RWPE2 (cell line): ENCODE data around the gene PADI3.

Experiments used
- ATAC-seq: fragments of 200-7000 bp; cut with Tn5 transposase; 3 replicates; pipeline ENCODE4 v1.9.1; 2021; ENCODE audit warnings: low read depth
- DNase-seq: peaks from one replicate; pipeline ENCODE4 v3.0.0-alpha.2; 2020; ENCODE audit warnings: low spot score
- H3K27ac ChIP-seq: fragments of 450-650 bp; 2 replicates; pipeline ENCODE4 v1.5.1; 2017; ENCODE audit warnings: mild to moderate bottlenecking; ENCODE audit not compliant: poor library complexity, severe bottlenecking
- H3K27me3 ChIP-seq: fragments of 250-450 bp; sonication (Bioruptor Pico); 2 replicates; pipeline ENCODE4 v1.5.1; 2021; ENCODE audit warnings: mild to moderate bottlenecking, moderate library complexity; ENCODE audit not compliant: insufficient read depth, poor library complexity, severe bottlenecking
- H3K36me3 ChIP-seq: fragments of 250-450 bp; sonication (Bioruptor Pico); 2 replicates; pipeline ENCODE4 v1.5.1; 2020; ENCODE audit warnings: low read depth, mild to moderate bottlenecking, moderate library complexity
- H3K4me1 ChIP-seq: fragments of 250-450 bp; sonication (Bioruptor Pico); 2 replicates; pipeline ENCODE4 v1.5.1; 2021; ENCODE audit warnings: mild to moderate bottlenecking, moderate library complexity; ENCODE audit not compliant: insufficient read depth, poor library complexity, severe bottlenecking
- H3K4me3 ChIP-seq: fragments of 250-450 bp; sonication (Bioruptor Pico); 2 replicates; pipeline ENCODE4 v1.5.1; 2021; ENCODE audit warnings: mild to moderate bottlenecking, moderate library complexity; ENCODE audit not compliant: severe bottlenecking
- H3K9me3 ChIP-seq: fragments of 250-450 bp; sonication (Bioruptor Pico); 2 replicates; pipeline ENCODE4 v1.5.1; 2021; ENCODE audit warnings: mild to moderate bottlenecking, moderate library complexity; ENCODE audit not compliant: severe bottlenecking
- TF ChIP-seq, protein P1 (sequence below): fragments of 450-650 bp; IDR thresholded peaks from one replicate; pipeline ENCODE4 v1.5.1; 2017; ENCODE audit warnings: mild to moderate bottlenecking, moderate library complexity; ENCODE audit not compliant: poor library complexity, severe bottlenecking

Gene PADI3

DNA sequence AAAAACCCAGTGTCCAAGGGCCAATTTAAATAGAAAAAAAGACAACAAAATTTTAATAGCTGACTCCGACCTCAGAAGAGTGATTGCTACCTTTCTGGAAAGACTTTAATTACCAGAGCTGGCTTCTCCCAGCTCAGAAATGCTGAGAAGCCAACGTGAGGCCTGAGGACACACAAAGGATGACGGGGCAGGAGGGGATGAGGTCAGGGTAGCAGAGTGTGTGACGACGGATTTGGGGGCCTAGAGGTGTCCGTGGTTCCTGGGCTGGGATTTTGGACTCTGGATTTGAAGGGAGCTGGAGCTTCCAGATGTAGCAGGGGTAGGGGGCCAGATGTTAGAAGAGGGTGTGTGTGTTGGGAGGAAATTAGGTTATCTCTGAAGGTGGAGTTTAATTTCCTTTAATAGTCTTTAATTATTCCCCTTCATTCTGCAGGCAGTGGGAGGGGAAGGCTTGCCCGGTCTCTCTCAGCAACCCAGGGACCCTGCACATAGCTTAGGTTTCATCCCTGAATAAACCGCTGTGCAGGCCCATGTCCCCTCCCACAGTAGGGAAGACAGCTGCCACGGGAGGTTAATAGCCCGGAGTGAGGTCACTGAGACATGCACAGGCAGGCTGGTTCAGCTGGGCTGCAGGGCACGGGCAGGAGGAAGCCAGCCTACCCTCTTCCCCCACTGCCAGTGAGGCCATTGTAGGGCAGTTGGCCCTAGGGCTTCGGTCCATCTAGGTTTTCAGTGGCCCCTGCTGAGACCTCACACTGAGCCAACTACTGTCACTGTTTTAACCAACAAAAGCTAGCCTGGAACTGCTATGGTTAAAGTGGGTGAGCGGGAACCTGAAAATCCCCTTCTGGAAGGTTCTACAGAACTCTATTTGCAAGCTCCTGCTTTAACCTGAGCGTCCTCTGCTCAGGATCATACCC lies 3.8 kb upstream of the PADI3 start:
- Histone ChIP-seq H3K4me3 (no peak overlapping the region), H3K27ac (peak overlapping the region; percentile 52), H3K27me3 (no peaks in the 10 kb centered on the region), H3K9me3 (no peaks in the 10 kb centered on the region), H3K4me1 (peaks cover 29% of the 10 kb centered on the region), H3K36me3 (no peaks in the 10 kb centered on the region)
- TF ChIP-seq, protein P1, sequence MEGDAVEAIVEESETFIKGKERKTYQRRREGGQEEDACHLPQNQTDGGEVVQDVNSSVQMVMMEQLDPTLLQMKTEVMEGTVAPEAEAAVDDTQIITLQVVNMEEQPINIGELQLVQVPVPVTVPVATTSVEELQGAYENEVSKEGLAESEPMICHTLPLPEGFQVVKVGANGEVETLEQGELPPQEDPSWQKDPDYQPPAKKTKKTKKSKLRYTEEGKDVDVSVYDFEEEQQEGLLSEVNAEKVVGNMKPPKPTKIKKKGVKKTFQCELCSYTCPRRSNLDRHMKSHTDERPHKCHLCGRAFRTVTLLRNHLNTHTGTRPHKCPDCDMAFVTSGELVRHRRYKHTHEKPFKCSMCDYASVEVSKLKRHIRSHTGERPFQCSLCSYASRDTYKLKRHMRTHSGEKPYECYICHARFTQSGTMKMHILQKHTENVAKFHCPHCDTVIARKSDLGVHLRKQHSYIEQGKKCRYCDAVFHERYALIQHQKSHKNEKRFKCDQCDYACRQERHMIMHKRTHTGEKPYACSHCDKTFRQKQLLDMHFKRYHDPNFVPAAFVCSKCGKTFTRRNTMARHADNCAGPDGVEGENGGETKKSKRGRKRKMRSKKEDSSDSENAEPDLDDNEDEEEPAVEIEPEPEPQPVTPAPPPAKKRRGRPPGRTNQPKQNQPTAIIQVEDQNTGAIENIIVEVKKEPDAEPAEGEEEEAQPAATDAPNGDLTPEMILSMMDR: no peak
- DNase-seq: no peak
- ATAC-seq: peak; percentile 93

DNA sequence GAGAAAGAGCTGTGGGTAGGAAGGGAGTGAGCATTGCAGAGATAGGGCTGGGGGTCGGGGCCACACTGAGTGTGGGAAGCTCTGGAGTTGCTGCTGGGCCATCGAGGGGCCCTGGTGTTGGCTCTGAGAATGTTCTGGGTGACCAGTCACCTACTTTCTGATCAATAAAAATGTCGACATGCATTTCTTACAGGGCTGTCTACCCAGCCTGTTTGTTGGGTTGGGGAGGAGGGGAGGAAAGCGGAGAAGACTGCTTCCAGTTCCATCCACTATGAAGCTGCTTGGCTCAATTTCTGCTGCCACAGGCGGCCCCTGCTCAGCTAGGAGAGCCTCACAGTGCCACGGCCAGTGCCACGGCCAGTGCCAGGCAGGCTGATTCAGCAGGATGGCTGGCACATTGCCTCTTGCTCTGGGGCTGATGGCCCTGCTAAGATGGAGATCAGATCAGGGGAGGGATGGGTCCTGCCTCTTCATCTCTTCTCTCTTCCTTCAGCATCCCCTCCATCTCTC lies 3.0 kb upstream of the PADI3 start:
- TF ChIP-seq, protein P1: no peak

DNA sequence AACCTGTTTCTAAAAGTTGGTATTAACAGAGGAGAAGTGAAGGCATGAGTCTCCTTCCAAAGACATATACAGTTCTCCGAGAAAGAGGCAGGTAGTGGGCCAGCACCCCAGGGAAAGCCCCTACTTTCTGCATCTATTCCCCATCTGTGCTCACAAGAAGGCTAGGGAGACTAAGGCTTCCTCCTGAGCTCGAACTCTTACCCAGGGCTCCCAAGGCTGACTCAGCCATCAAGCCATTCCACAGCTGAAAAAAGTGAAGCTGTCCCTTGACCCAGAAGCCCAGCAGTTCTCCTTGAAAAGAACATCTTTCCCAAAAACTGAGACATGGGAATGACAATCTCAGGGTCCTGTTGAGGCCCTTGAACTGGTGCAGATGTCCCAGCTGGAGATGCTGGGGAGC lies 1.9 kb upstream of the PADI3 start:
- Histone ChIP-seq H3K4me3 (no peak overlapping the region), H3K4me1 (peaks cover 48% of the 10 kb centered on the region), H3K9me3 (no peaks in the 10 kb centered on the region), H3K27me3 (no peaks in the 10 kb centered on the region), H3K27ac (peak overlapping the region; percentile 52), H3K36me3 (no peaks in the 10 kb centered on the region)
- no peak for ATAC-seq
- TF ChIP-seq, protein P1: no peak
- no peak for DNase-seq

More for the DNA sequence above, 3.0 kb upstream of the PADI3 start:
- ATAC-seq (no peak), DNase-seq (no peak)
- no peaks in the 10 kb centered on the region for H3K36me3 ChIP-seq
- H3K4me1 ChIP-seq: peaks cover 37% of the 10 kb centered on the region
- H3K27ac ChIP-seq: peak overlapping the region; percentile 52
- no peaks in the 10 kb centered on the region for H3K27me3 ChIP-seq
- no peaks in the 10 kb centered on the region for H3K9me3 ChIP-seq
- no peak overlapping the region for H3K4me3 ChIP-seq

DNA sequence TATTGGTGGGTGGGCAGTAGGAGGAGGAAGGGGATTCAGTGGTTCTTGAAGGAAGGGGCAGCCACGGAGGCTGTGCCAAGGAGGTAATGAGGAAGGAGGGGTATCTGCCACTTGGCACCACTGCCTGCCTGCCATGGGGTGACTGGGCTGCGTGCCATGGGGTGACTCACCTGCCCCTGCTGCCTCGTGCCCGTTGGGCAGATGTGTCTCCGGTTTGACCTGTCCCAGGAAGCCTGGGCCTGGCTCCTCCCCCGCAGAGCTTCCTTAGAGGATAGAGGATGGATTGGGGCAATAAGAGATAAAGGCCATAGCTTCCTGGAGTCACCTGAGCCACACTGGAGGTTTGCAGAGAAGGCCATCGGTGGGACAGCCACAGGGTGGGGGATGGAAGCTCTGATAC lies 1.7 kb downstream of the PADI3 start:
- Histone ChIP-seq H3K36me3 (no peaks in the 10 kb centered on the region), H3K4me1 (peaks cover 40% of the 10 kb centered on the region), H3K4me3 (no peak overlapping the region), H3K27me3 (no peaks in the 10 kb centered on the region), H3K9me3 (no peaks in the 10 kb centered on the region), H3K27ac (peak overlapping the region; percentile 80)
- TF ChIP-seq, protein P1: no peak
- ATAC-seq (peak; percentile 86), DNase-seq (peak; percentile 96)

DNA sequence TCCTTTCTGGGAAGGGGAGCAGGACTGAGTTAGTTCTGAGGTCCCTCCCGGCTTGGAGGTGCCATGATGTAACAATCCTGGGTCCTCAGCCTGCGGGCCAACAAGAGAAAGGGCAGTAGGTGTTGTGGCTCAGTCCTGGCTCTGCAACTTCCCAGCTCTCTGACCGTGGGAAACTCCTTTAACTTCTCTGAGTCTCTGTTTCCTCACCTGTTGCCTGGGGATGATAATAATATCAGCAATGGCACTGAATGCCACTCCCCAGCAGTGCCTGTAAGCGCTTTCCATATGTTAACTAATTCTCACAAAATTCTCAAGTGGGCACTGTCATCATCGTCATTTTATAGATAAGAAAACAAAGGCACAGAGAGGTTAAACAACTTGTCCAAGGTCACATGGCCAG lies 2.3 kb downstream of the PADI3 start:
- TF ChIP-seq, protein P1: no peak
- H3K9me3 ChIP-seq: no peaks in the 10 kb centered on the region
- H3K27me3 ChIP-seq: no peaks in the 10 kb centered on the region
- H3K36me3 ChIP-seq: no peaks in the 10 kb centered on the region
- peaks cover 35% of the 10 kb centered on the region for H3K4me1 ChIP-seq
- DNase-seq: no peak
- ATAC-seq: no peak
- H3K4me3 ChIP-seq: no peak overlapping the region
- peak overlapping the region; percentile 80 for H3K27ac ChIP-seq
